H9 (cell line): Measurements from ENCODE around the gene EN1. TPM values are rescaled to one million over a fixed set of nuclear protein-coding genes. Genes with fewer than 3 reads are reported as not detected.

Source experiments
- DNase-seq: peaks from one replicate; pipeline ENCODE4 v3.0.0-alpha.2; 2017
- H2AFZ ChIP-seq: one replicate; pipeline ENCODE4 v1.6.1; 2013; ENCODE audit warnings: mild to moderate bottlenecking, low read length, control low read depth, moderate library complexity
- H2AK5ac ChIP-seq: 2 replicates; pipeline ENCODE4 v1.6.1; 2013; ENCODE audit warnings: low read length, control low read depth, mixed read lengths; ENCODE audit not compliant: insufficient read length
- H2BK120ac ChIP-seq: one replicate; pipeline ENCODE4 v1.6.1; 2013; ENCODE audit warnings: low read depth, mild to moderate bottlenecking, low read length, control low read depth, inconsistent platforms; ENCODE audit not compliant: poor library complexity, severe bottlenecking
- H2BK12ac ChIP-seq: 2 replicates; pipeline ENCODE4 v1.6.1; 2013; ENCODE audit warnings: low read length, control low read depth, mixed read lengths, low read depth; ENCODE audit not compliant: insufficient read length
- H2BK15ac ChIP-seq: 2 replicates; pipeline ENCODE4 v1.6.1; 2013; ENCODE audit warnings: low read depth, low read length, control low read depth
- H2BK20ac ChIP-seq: one replicate; pipeline ENCODE4 v1.6.1; 2013; ENCODE audit warnings: low read depth, mild to moderate bottlenecking, low read length, control low read depth, inconsistent platforms; ENCODE audit not compliant: poor library complexity, severe bottlenecking
- H2BK5ac ChIP-seq: 2 replicates; pipeline ENCODE4 v1.6.1; 2013; ENCODE audit warnings: low read length, control low read depth, mixed read lengths; ENCODE audit not compliant: insufficient read length
- H3K14ac ChIP-seq: 2 replicates; pipeline ENCODE4 v1.6.1; 2013; ENCODE audit warnings: low read length, control low read depth; ENCODE audit not compliant: insufficient read depth
- H3K18ac ChIP-seq: 2 replicates; pipeline ENCODE4 v1.6.1; 2013; ENCODE audit warnings: low read depth, mild to moderate bottlenecking, mixed read lengths, low read length, control low read depth; ENCODE audit not compliant: insufficient read length
- H3K23ac ChIP-seq: 2 replicates; pipeline ENCODE4 v1.6.1; 2013; ENCODE audit warnings: low read length, control low read depth, mixed read lengths, low read depth; ENCODE audit not compliant: insufficient read length
- H3K23me2 ChIP-seq: 2 replicates; pipeline ENCODE4 v1.6.1; 2013; ENCODE audit warnings: low read depth, mild to moderate bottlenecking, mixed read lengths, low read length, control low read depth; ENCODE audit not compliant: insufficient read length, poor library complexity, severe bottlenecking
- H3K27ac ChIP-seq: 2 replicates; pipeline ENCODE4 v1.5.1; 2013; ENCODE audit warnings: low read length, control low read depth, mixed read lengths, low read depth; ENCODE audit not compliant: insufficient read length
- H3K27me3 ChIP-seq: 2 replicates; pipeline ENCODE4 v1.6.1; 2013; ENCODE audit warnings: low read length, control low read depth, inconsistent platforms; ENCODE audit not compliant: insufficient read depth
- H3K4ac ChIP-seq: 2 replicates; pipeline ENCODE4 v1.6.1; 2013; ENCODE audit warnings: low read depth, mild to moderate bottlenecking, control low read depth, inconsistent platforms, low read length, moderate library complexity
- H3K4me1 ChIP-seq: 2 replicates; pipeline ENCODE4 v1.6.1; 2013; ENCODE audit warnings: low read length, control low read depth, inconsistent platforms; ENCODE audit not compliant: insufficient read depth
- H3K4me2 ChIP-seq: 2 replicates; pipeline ENCODE4 v1.6.1; 2013; ENCODE audit warnings: low read length, control low read depth, mixed read lengths; ENCODE audit not compliant: insufficient read length, insufficient read depth
- H3K56ac ChIP-seq: 2 replicates; pipeline ENCODE4 v1.6.1; 2013; ENCODE audit warnings: low read depth, mild to moderate bottlenecking, mixed read lengths, low read length, control low read depth; ENCODE audit not compliant: insufficient read length
- H3K79me1 ChIP-seq: 2 replicates; pipeline ENCODE4 v1.6.1; 2013; ENCODE audit warnings: low read depth, mild to moderate bottlenecking, moderate library complexity, low read length, control low read depth, inconsistent platforms; ENCODE audit not compliant: insufficient read depth, poor library complexity, severe bottlenecking
- H3K79me2 ChIP-seq: 2 replicates; pipeline ENCODE4 v1.6.1; 2013; ENCODE audit warnings: low read length, control low read depth, inconsistent platforms; ENCODE audit not compliant: insufficient read depth
- H3K9ac ChIP-seq: 2 replicates; pipeline ENCODE4 v1.6.1; 2013; ENCODE audit warnings: low read length, control low read depth, mixed read lengths; ENCODE audit not compliant: insufficient read length; ENCODE audit errors: extremely low read depth
- H3K9me3 ChIP-seq: one replicate; pipeline ENCODE4 v1.6.1; 2013; ENCODE audit warnings: low read depth, low read length, inconsistent platforms; ENCODE audit not compliant: control insufficient read depth
- H3T11ph ChIP-seq: one replicate; pipeline ENCODE4 v1.6.1; 2013; ENCODE audit warnings: mild to moderate bottlenecking, low read length, control low read depth, inconsistent platforms
- H4K20me1 ChIP-seq: one replicate; pipeline ENCODE4 v1.6.1; 2013; ENCODE audit not compliant: control insufficient read depth, insufficient read length, insufficient read depth
- H4K5ac ChIP-seq: 2 replicates; pipeline ENCODE4 v1.6.1; 2013; ENCODE audit warnings: low read depth, mild to moderate bottlenecking, mixed read lengths, low read length, control low read depth; ENCODE audit not compliant: insufficient read length
- H4K8ac ChIP-seq: replicated peaks from 2 replicates; pipeline ENCODE4 v1.6.1; 2013; ENCODE audit warnings: low read length, control low read depth, mixed read lengths, low read depth; ENCODE audit not compliant: insufficient read length
- H4K91ac ChIP-seq: 2 replicates; pipeline ENCODE4 v1.6.1; 2013; ENCODE audit warnings: low read depth, mild to moderate bottlenecking, moderate library complexity, mixed read lengths, low read length, control low read depth; ENCODE audit not compliant: insufficient read length
- H3K27ac Mint-ChIP-seq, 3 experiments: 2 replicates in 2 of 3; 3 replicates in 1 of 3; pipeline ENCODE4 v1.8.0; 2020 to 2021; ENCODE audit warnings: mixed read lengths in 3 of 3, mild to moderate bottlenecking in 1 of 3, moderate library complexity in 1 of 3
- H3K27me3 Mint-ChIP-seq: 2 replicates; pipeline ENCODE4 v1.8.0; 2021; ENCODE audit warnings: low read depth, mild to moderate bottlenecking, moderate library complexity, mixed read lengths
- H3K36me3 Mint-ChIP-seq, 3 experiments: 2 replicates in 2 of 3; 3 replicates in 1 of 3; pipeline ENCODE4 v1.8.0; 2020 to 2021; ENCODE audit warnings: low read depth in 3 of 3, mixed read lengths in 3 of 3; ENCODE audit not compliant: insufficient read depth in 1 of 3
- H3K4me1 Mint-ChIP-seq, 2 experiments: 2 replicates each; pipeline ENCODE4 v1.8.0; 2020; ENCODE audit warnings: mixed read lengths in 2 of 2
- H3K4me3 Mint-ChIP-seq, 2 experiments: 2 replicates in 1 of 2; 3 replicates in 1 of 2; pipeline ENCODE4 v1.8.0; 2020 to 2021; ENCODE audit warnings: mild to moderate bottlenecking in 2 of 2, mixed read lengths in 2 of 2, moderate library complexity in 1 of 2
- H3K9me3 Mint-ChIP-seq, 2 experiments: 2 replicates in 1 of 2; 3 replicates in 1 of 2; pipeline ENCODE4 v1.8.0; 2020; ENCODE audit warnings: mild to moderate bottlenecking in 2 of 2, mixed read lengths in 2 of 2, moderate library complexity in 1 of 2
- CTCF ChIP-seq: fragments of 200-600 bp; sonication (generic); conservative IDR thresholded peaks from 3 replicates; pipeline ENCODE4 v1.8.0; 2021; ENCODE audit warnings: antibody characterized with exemption, mild to moderate bottlenecking
- WGBS: extraction: QIAGEN DNeasy Blood & Tissue Kit; methylation state at CpG from one replicate; pipeline ENCODE4 v1.1.7; 2013; ENCODE audit warnings: missing lambda C conversion rate, low lambda C conversion rate, mixed read lengths; ENCODE audit not compliant: insufficient read length; ENCODE audit errors: extremely low coverage; 5-methylcytosine and 5-hydroxymethylcytosine counted together
- total RNA-seq: library from RNA; stranded (reverse); gene quantifications from 2 replicates; pipeline ENCODE4 v1.2.1, GENCODE V29; 2021

EN1 gene
- total RNA-seq, 1 experiment from 2014 or later: not detected

DNA sequence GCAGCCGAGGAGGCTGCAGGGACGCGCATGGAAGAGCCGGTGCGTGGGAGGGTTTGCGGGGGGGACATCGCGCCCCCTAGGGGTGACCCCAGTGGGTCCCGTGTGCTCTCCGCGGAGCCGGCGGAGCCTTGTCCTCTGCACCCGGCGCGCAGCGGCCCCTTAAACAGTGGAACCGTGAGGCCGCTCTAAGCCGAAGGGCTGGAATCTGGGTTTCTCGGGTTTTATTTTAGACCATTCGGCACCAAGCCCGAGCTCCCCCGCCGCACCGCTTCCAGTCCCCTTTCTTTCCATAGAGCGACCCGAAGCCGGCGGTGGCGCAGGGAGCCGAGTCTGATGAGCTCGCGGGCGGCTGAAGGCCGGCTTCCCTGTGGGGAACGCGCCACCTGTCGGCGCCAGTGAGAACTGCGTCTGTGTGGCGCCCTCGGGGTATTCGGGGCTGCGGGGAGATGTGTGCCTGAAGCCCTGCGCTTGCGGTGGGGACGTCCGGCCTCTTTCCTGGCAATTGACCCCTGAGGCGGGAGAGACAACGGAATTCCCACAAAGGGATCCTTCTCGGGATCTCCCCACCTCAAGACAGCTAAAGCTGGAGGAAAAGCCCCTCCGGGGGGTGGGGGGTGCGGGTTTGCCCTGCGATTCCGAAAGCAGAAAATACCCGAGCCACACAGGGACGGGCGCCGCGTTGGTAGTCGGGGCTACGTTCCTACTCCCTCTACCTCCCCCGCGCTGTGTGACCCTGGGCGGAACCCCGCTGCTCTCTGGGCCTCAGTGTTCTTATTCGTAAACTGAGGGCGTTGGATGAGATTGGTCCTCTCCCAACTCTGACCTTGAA lies 8.2 kb upstream of the EN1 start:
- H2BK120ac ChIP-seq: no peak overlapping the region
- no peak overlapping the region for H3K9ac ChIP-seq
- no peak overlapping the region for H3K27ac ChIP-seq
- no peak overlapping the region for H2BK15ac ChIP-seq
- peak overlapping the region; percentile 39 to 74 for H3K4me3 Mint-ChIP-seq
- H3K27me3 Mint-ChIP-seq: peaks cover 100% of the 10 kb centered on the region
- no peak overlapping the region for H3K56ac ChIP-seq
- H4K5ac ChIP-seq: no peak overlapping the region
- peak; percentile 92 for DNase-seq
- no peak overlapping the region for H3K14ac ChIP-seq
- H3K23ac ChIP-seq: no peak overlapping the region
- H3K9me3 Mint-ChIP-seq: peaks cover 0 to 6% of the 10 kb centered on the region in 2 experiments; a peak in 2 of 5 replicates
- peak overlapping the region; percentile 55 for H3K4me2 ChIP-seq
- TF ChIP-seq CTCF: peak; percentile 96
- no peak overlapping the region for H2BK5ac ChIP-seq
- no peaks in the 10 kb centered on the region for H3K9me3 ChIP-seq
- no peak overlapping the region for H2BK20ac ChIP-seq
- no peak overlapping the region for H3K4ac ChIP-seq
- H3K27me3 ChIP-seq: peaks cover 97% of the 10 kb centered on the region
- no peak overlapping the region for H3T11ph ChIP-seq
- no peak overlapping the region for H2AFZ ChIP-seq
- peaks cover 2% of the 10 kb centered on the region; the same call in 1 of the 2 replicates for H3K4me1 ChIP-seq
- H2BK12ac ChIP-seq: no peak overlapping the region
- peaks cover 18% of the 10 kb centered on the region for H3K23me2 ChIP-seq
- no peak overlapping the region for H4K8ac ChIP-seq
- no peak overlapping the region for H4K91ac ChIP-seq
- no peaks in the 10 kb centered on the region for H3K79me1 ChIP-seq
- no CpG with 5 or more reads among the region's 69 CpGs for WGBS
- peaks cover 38 to 65% of the 10 kb centered on the region in 2 experiments for H3K4me1 Mint-ChIP-seq
- H3K18ac ChIP-seq: no peak overlapping the region
- no peaks in the 10 kb centered on the region for H3K79me2 ChIP-seq
- H2AK5ac ChIP-seq: no peak overlapping the region
- H3K36me3 Mint-ChIP-seq: no peaks in the 10 kb centered on the region; a peak in 1 of 7 replicates
- peaks cover 4% of the 10 kb centered on the region for H4K20me1 ChIP-seq
- H3K27ac Mint-ChIP-seq: no peak overlapping the region
